ENCODE results near the gene OMD.

The OMD gene

GRCh38 chr9:92424340-92424739 lies at the start of gene OMD:
OMD (minus strand) TSS chr9:92424471; CDS start chr9:92417558, 6,913 bp downstream.
- no peak for DNase-seq (ENCODE audit: low spot score)

- no peak for DNase-seq (ENCODE audit: low spot score)
These were observed 43.9 kb upstream of the OMD start for GRCh38 chr9:92468206-92468605.

GRCh38 chr9:92467511-92467910 lies 43.2 kb upstream of the OMD start:
- DNase-seq (ENCODE audit: low spot score) = no peak

GRCh38 chr9:92467041-92467440 lies 42.8 kb upstream of the OMD start:
- DNase-seq (ENCODE audit: low spot score) = no peak

GRCh38 chr9:92463984-92464383 lies 39.7 kb upstream of the OMD start:
- no peak for DNase-seq (ENCODE audit: low spot score)

- no peak for DNase-seq (ENCODE audit: low spot score)
These were observed 39.1 kb upstream of the OMD start for GRCh38 chr9:92463387-92463786.

GRCh38 chr9:92457576-92457975 lies 33.3 kb upstream of the OMD start:
- DNase-seq (ENCODE audit: low spot score) = no peak

GRCh38 chr9:92455217-92455616 lies 30.9 kb upstream of the OMD start:
- no peak for DNase-seq (ENCODE audit: low spot score)

- DNase-seq (ENCODE audit: low spot score) = no peak
These were observed 22.3 kb upstream of the OMD start for GRCh38 chr9:92446536-92446935.

- DNase-seq (ENCODE audit: low spot score) = no peak
These were observed 20.6 kb upstream of the OMD start for GRCh38 chr9:92444841-92445240.

GRCh38 chr9:92440751-92441046 lies 16.4 kb upstream of the OMD start:
- DNase-seq (ENCODE audit: low spot score) = no peak

GRCh38 chr9:92439921-92440750 lies 15.9 kb upstream of the OMD start:
- DNase-seq (ENCODE audit: low spot score) = no peak

- no peak for DNase-seq (ENCODE audit: low spot score)
These were observed 14.7 kb upstream of the OMD start for GRCh38 chr9:92438900-92439526.

GRCh38 chr9:92435263-92435662 lies 11.0 kb upstream of the OMD start:
- no peak for DNase-seq (ENCODE audit: low spot score)

GRCh38 chr9:92432972-92433548 lies 8.8 kb upstream of the OMD start:
- no peak for DNase-seq (ENCODE audit: low spot score)

GRCh38 chr9:92432350-92432749 lies 8.1 kb upstream of the OMD start:
- no peak for DNase-seq (ENCODE audit: low spot score)

GRCh38 chr9:92429836-92430235 lies 5.6 kb upstream of the OMD start:
- no peak for DNase-seq (ENCODE audit: low spot score)

- no peak for DNase-seq (ENCODE audit: low spot score)
These were observed 2.4 kb upstream of the OMD start for GRCh38 chr9:92426501-92427145.

- no peak for DNase-seq (ENCODE audit: low spot score)
These were observed 1.2 kb upstream of the OMD start for GRCh38 chr9:92425474-92425873.

- DNase-seq (ENCODE audit: low spot score) = no peak
These were observed 659 bp downstream of the OMD start for GRCh38 chr9:92423612-92424011.

GRCh38 chr9:92422611-92423338 lies 1.5 kb downstream of the OMD start:
- no peak for DNase-seq (ENCODE audit: low spot score)

GRCh38 chr9:92414566-92414965 lies 9.7 kb downstream of the OMD start:
- no peak for DNase-seq (ENCODE audit: low spot score)

Data from CD4-positive, alpha-beta T cell treated with Interleukin-6 at 100 ng/mL for 8 hours (primary cell).